GM19328 (cell line): ENCODE measurements around the gene MMEL1.
A peak's percentile ranks its signal among the peaks of the same experiment; 100 is the strongest.

Experiments used
- ATAC-seq: cut with Tn5 transposase; IDR thresholded peaks from one replicate; pipeline ENCODE4 v1.9.1; 2021; ENCODE audit warnings: mild to moderate bottlenecking, moderate library complexity; ENCODE audit not compliant: unreplicated experiment

The MMEL1 gene

DNA sequence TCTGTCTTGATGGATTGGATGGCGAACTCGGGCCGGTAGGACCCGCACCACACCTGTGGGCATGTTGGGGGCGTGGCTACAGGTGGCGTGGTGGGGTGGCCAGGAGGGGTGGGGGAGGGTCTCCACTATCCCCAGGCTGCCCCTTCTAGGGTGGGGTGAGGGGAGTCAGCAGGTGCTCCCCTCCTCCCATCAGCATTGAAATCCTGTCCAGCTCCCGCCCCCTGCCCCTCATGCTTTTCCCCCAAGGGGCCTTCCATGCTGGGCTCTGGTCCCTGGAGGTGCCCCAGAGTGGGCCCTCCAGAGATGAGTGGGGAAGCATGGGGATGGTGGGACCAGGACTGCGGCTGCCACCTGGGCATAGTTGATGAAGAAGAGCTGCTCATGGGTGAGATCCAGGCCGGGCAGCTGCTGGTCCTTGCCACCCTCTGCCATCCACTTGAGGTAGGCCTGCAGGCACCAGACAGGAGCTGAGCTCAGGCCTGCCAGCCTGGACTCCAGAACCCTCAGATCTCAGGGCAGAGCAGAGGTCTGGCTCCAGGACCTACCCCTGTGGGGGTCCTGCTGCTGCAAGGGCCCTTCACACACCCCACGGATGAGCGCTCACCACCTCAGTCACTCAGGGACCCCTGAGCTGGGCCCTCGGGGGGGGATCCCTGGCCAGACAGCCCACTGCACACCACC is 41.1 kb downstream of the MMEL1 start:
- no peak for ATAC-seq

GRCh38 chr1:2591233-2591580 is 41.6 kb downstream of the MMEL1 start:
- no peak for ATAC-seq

- no peak for ATAC-seq
Measured at GRCh38 chr1:2590233-2591141, 42.3 kb downstream of the MMEL1 start.

GRCh38 chr1:2589431-2590232 is 43.2 kb downstream of the MMEL1 start:
- no peak for ATAC-seq

DNA sequence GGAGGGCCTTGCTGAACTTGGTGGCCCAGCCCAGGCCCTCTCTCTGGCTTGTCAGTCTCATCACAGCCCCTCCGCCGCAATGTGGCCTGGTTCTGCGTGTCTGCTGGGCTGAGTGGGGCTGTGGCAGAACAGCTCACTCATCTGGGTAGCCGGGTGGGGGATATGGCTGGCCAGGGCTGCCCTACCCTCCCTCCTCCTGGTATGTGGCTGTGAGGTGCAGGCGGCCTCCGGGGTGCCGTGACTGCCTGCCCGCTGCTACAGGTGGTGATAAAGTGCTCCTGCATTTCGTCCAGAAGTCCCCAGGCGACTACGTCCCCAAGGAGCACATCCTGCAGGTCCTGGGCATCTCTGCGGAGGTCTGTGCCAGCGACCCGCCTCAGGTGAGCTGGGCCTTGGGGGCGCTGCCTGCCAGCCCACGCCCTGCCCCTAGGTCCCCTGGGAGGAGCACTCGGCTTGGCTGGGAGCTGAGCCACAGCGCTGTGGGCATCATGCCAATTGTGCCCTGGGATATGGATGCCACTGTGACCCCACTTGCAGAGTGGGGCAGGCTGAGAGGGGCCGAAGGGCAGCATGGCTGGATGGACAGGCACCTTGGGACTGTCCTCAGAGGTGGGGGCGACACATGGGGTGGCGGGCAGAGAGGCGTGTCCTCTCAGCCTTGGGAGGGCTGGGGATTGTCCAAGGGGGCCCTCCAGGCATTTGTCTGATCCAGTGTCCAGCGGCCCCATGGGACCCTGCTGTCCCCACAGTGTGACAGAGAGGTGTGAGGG is 44.0 kb downstream of the MMEL1 start:
- ATAC-seq = no peak

- ATAC-seq = no peak
Measured at GRCh38 chr1:2587860-2588571, 44.8 kb downstream of the MMEL1 start.

DNA sequence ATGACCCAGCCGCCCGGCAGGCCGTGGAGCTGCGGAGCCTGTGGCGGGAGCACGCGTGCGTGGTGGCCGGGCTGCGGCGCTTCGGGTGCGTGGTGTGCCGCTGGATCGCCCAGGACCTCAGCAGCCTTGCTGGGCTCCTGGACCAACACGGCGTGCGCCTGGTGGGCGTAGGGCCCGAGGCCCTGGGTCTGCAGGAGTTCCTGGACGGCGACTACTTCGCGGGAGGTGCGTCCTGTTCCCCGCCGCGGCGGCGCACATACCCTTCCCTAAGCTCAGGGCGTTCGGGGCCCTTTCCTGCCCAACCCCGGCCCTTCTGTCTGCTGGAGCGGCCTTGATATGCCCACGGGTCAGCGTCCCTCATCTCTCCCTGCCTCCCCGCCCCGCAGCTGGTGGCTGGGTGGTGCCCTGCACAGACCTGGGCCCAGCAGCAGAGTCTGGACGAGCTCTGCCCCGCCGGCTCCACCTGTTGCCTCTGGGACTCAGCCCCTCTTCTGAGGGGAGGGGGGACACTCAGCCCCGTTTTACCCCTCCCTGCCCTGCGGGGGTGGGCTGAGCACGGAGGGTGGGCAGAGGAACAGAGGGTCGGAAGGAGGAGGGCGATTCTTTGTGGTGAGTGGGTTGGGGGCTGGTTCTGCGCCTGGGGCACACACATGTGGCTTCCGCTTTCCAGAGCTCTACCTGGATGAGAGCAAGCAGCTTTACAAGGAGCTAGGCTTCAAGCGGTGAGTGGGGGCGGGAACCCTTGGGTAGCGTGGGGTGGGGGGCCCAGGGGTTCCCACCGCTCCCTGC is 45.6 kb downstream of the MMEL1 start:
- no peak for ATAC-seq

- ATAC-seq = peak; percentile 67
Measured at GRCh38 chr1:2586154-2587070, 46.4 kb downstream of the MMEL1 start, which contains the start of gene PRXL2B. Gene PRXL2B (plus strand): TSS chr1:2586777. CDS start chr1:2586886, 109 bp downstream.

- no peak for ATAC-seq
Measured at GRCh38 chr1:2585318-2586092, 47.3 kb downstream of the MMEL1 start.

GRCh38 chr1:2584686-2585317 is 48.0 kb downstream of the MMEL1 start:
- ATAC-seq = no peak

- no peak for ATAC-seq
Measured at GRCh38 chr1:2583871-2584351, 48.9 kb downstream of the MMEL1 start.

GRCh38 chr1:2583331-2583791 is 49.5 kb downstream of the MMEL1 start:
- no peak for ATAC-seq

DNA sequence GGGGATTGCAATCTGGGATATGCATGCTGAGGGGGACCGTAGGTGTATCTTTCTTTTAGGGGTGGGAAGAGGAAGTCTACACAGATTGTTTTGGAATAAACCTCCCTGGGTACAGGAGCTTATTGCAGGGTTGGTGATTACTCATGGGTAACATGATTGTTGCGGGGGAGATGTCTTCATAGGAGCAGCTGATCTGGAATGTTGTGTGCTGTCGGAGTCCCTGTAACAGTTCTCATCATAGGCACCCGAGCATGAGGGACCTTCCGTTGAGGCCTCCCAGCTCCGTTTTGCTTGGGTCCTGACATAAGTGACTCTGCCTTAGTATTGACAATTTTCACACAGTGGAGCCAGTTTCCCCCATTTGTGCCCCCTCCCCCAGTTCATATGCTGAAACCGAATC is 50.4 kb downstream of the MMEL1 start:
- no peak for ATAC-seq

- no peak for ATAC-seq
Measured at GRCh38 chr1:2580691-2581090, 52.1 kb downstream of the MMEL1 start.

GRCh38 chr1:2578758-2579118 is 54.1 kb downstream of the MMEL1 start:
- ATAC-seq = no peak

GRCh38 chr1:2577565-2578075 is 55.2 kb downstream of the MMEL1 start:
- peak; percentile 15 for ATAC-seq
